Measurements from ENCODE around the gene TRIM71.

DNA sequence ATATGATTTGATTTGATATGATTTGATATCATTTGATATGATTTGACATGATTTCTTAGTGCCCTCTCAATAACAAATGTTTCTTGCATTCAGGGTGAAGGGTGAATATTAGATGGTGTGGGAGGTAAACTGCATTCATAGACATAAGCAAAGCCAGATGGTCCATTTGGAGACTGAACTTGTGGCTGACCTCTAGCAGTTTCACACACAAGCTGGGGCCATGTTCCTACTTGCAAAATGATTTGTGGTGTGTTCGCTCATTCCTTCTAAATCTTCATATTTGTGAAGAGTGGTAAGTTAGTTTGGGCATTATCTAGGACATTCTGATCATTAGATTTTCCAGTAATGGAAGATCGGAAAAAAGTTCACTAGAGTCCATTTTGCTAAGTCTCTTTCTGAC lies 93.2 kb downstream of the TRIM71 start:
- TF ChIP-seq, protein P1, sequence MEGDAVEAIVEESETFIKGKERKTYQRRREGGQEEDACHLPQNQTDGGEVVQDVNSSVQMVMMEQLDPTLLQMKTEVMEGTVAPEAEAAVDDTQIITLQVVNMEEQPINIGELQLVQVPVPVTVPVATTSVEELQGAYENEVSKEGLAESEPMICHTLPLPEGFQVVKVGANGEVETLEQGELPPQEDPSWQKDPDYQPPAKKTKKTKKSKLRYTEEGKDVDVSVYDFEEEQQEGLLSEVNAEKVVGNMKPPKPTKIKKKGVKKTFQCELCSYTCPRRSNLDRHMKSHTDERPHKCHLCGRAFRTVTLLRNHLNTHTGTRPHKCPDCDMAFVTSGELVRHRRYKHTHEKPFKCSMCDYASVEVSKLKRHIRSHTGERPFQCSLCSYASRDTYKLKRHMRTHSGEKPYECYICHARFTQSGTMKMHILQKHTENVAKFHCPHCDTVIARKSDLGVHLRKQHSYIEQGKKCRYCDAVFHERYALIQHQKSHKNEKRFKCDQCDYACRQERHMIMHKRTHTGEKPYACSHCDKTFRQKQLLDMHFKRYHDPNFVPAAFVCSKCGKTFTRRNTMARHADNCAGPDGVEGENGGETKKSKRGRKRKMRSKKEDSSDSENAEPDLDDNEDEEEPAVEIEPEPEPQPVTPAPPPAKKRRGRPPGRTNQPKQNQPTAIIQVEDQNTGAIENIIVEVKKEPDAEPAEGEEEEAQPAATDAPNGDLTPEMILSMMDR (IDR thresholded peaks at IDR 0.05; ENCODE audit: insufficient read depth, low read length, poor library complexity, severe bottlenecking): no peak
- TF ChIP-seq EZH2phosphoT487 (conservative IDR thresholded peaks at IDR 0.05; ENCODE audit: low read length): no peak
